Hindlimb muscle (tissue), 1 donor: ENCODE data around the gene PIGR. TPM values are rescaled to one million over a fixed set of nuclear protein-coding genes. Genes with fewer than 3 reads are reported as not detected.

ENCODE experiments used
- DNase-seq: peaks from one replicate; pipeline ENCODE4 v3.0.0-alpha.2; 2013
- polyA plus RNA-seq: library from polyadenylated mRNA; unstranded; fragments of 120-200 nt; gene quantifications from one replicate; pipeline ENCODE4 v1.2.1, GENCODE V29; 2013; ENCODE audit not compliant: insufficient read length

Gene PIGR, protein sequence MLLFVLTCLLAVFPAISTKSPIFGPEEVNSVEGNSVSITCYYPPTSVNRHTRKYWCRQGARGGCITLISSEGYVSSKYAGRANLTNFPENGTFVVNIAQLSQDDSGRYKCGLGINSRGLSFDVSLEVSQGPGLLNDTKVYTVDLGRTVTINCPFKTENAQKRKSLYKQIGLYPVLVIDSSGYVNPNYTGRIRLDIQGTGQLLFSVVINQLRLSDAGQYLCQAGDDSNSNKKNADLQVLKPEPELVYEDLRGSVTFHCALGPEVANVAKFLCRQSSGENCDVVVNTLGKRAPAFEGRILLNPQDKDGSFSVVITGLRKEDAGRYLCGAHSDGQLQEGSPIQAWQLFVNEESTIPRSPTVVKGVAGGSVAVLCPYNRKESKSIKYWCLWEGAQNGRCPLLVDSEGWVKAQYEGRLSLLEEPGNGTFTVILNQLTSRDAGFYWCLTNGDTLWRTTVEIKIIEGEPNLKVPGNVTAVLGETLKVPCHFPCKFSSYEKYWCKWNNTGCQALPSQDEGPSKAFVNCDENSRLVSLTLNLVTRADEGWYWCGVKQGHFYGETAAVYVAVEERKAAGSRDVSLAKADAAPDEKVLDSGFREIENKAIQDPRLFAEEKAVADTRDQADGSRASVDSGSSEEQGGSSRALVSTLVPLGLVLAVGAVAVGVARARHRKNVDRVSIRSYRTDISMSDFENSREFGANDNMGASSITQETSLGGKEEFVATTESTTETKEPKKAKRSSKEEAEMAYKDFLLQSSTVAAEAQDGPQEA
- polyA plus RNA-seq, result 0.04 TPM

GRCh38 chr1:206946261-206946660, at the start of gene PIGR:
PIGR (minus strand) TSS chr1:206946466; CDS start chr1:206940531, 5,935 bp downstream.
- DNase-seq, result no peak

DNA sequence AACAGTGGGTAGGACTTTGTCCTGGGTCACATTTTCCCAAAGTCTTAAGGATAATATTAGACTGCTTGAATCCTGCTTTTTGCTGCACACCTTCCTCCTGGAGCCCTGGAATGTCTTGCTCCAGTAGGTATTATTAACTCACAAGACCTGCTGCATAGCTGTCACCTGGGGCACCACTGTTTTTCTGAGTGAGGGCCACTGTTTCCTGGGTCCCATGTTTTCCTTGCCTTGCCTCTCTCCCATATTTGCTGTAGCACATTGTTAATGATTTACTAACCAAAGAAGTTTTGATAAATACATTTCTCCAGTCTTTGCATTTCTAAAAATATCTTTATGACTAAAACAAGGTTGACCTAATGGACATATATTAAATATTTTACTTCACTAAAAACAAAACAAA, 46.5 kb upstream of the PIGR start:
- no peak for DNase-seq

GRCh38 chr1:206987873-206988272, 41.6 kb upstream of the PIGR start:
- DNase-seq, result no peak

- no peak for DNase-seq
Observed at GRCh38 chr1:206986885-206987284, 40.6 kb upstream of the PIGR start.

DNA sequence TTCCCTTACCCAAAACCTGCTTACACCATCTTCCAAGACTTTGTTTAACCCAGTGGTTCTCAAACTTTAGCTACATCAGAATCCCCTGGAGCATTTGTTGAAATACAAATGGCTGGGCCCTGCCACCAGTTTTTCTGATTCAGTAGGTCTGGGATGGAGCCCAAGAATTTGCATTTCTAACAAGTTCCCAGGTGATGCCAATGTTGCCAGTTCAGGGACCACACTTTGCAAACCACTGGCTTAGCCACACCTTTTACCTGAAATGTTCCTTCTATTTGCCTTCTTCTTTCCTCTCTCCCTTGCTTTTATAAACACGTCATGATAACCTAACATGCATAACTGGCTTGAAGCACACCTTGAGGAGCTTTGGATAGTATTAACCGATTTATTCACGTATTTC, 40.1 kb upstream of the PIGR start:
- no peak for DNase-seq

DNA sequence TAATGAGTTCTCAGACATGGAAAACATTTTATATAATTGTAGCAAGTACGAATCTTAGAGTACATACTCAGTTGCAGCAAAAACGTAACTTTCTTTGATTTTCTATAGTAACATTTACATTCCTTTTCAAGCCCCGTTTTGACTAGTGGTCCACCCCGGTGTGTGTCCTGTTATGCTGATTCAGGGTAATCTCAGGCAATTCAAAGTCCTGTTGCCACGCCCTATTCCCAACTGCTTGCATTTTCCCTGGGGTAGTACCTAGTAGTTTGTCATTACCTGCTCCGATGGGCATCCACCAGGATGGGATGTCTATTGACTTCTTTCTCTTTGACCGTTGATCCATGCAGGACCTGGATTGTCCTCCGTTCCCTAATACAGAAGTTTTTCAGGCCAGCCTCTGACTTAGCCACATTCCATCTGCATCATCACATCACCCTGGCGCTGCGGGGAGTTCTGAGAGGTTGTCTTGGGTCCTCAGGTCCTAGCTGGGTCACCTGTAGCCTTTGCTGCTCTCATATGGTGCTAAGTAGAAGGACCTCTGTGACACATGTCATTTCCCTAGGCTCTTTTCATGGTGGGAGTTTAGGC, 39.0 kb upstream of the PIGR start:
- no peak for DNase-seq

- peak; percentile 26 for DNase-seq
Observed at GRCh38 chr1:206982216-206982615, 36.0 kb upstream of the PIGR start.

- no peak for DNase-seq
Observed at GRCh38 chr1:206979379-206980043, 33.2 kb upstream of the PIGR start.

- no peak for DNase-seq
Observed at GRCh38 chr1:206978259-206978658, 32.0 kb upstream of the PIGR start.

GRCh38 chr1:206975306-206975705, 29.0 kb upstream of the PIGR start:
- no peak for DNase-seq

DNA sequence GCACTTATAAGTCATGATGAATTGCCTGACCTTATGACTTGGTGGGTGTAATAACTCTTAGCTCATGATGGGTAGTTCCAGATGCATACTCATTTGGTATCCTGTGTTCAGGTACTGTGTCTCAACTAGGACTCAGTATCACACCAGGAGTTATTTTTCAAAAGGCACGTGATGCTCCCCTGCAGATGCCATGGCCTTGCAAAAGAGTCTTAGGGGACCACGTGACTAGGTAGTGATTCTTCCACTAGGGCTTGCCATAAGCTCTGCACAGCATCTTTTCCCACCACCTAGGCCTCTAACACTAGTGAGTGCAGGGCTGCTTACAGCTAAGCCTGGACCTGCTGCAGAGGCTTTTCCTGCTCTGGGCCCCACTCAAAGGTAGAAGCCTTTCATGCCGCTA, 27.9 kb upstream of the PIGR start:
- no peak for DNase-seq

DNA sequence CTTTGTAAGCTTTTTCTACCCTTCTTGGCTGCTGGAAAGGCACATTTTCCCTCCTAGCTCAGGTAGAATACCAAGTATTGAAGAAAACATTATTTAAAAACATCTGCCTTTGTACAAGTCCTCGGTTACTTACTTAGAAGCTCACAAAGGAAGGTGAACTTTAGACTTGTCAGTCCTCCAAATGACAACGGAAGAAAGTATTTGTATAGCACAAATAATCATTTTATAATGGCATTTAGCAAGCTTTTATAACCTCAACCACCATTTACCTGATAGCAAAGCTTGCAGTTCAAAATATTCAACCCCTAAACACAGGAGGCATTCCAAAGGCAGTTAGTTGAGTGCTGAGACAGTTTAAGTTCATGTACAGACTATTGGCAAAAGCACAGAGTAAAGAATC, 26.5 kb upstream of the PIGR start:
- no peak for DNase-seq

DNA sequence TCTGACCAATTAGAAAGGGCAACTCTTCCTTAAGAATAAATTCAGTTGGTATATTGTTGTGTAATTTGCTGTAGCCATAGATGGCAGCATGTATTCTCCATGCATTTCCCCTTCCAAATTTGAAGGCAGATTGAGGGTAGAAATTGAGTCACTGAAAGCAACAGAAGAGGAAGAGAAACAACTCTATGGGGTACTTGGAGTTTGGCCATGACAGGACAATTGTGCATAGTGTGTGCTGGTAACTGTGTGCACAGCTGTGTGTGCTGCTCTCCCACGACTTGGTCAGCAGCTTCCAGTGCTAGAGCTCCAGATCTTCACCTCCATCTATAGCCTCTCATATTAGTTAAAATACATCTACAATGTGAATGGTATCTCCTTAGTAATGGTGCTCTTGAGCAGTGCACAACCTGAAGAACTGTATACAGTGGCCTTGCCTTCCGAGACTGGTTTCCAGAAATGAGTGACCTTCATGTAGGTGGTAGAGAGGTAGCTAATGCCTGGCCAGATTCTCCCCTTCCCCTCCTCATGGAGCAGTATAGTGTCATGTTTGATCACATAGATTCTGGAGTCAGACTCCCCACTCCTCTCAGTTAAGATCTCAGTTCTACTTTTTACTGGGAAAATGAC, 24.9 kb upstream of the PIGR start:
- DNase-seq, result no peak

DNA sequence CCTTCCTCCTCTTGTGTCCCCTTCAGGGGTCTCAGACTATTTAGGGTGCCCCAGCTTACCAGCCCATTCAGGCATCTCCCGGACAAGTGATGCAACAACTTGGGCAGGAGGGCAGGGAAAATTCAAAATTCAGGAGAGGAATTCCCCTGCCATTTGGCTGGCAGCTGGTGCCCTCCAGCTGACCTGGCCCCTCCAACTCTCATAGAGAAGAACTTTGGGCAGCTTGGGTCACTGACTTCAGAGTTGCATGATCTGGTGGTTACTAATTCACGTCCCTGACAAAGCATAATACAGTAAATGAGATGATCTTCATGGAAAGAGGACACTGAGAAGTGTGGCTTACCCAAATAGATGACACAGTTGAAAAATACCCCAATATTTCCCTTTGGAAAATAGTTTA, 24.2 kb upstream of the PIGR start, which contains the start of gene FCAMR:
Gene FCAMR (minus strand): TSS at position 15 of the 400 bp plus-strand sequence. CDS start 335 bp downstream, outside the sequence.
- no peak for DNase-seq

DNA sequence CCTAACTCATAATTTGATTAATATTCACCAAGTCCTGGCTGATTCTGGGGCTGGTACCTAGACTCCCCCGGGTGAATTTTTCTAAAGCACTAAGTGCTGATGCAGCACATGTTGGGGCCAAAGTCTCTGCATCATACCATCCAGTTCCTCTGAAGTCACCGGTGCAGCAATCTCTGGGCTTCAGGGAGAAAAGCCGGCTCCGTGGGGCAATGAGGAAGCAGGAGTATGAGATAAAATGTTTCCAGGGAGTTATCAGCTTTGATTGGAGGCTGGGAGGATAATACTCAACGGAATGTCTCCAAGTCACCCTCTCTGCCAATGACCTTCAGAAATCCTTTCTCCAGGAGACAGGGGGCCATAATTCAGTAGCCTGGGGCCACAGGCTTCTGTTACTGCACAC, 22.8 kb upstream of the PIGR start:
- DNase-seq, result no peak

DNA sequence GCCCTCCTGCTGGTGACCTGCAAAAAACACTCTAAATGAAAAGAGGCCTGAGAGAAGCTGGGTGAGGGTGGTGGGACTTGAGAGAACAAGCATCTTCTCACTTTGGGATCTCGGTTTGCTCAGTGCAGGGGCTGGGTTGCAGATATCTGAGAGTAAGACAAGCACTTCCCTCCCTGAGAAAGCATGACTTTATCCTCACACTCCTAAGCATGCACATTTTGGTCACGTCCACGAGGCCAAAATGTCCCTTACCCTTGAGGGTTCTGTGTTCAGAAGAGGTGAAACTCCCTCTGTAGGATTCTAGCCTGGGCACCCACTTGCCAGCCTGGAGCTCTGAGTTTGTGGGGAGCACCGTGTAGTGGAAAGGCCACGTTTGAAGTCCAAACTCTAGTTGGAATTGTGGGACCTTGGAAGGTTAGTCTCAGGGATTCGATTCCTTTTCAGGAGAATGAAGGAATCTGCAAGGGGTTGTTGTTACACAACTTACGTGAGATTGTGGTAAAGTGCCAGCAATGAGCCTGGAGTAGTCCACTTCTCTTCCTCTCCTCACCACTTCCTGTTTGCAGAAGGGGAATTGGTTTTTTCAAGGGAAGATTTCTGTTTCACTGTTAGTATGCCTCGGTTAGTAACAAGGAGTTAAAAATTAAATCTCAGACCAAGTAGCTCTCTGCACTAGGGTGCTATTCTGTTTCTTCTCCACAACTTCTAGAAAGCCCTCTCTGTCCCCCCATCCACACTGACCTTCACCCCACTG, 21.0 kb upstream of the PIGR start:
- no peak for DNase-seq

DNA sequence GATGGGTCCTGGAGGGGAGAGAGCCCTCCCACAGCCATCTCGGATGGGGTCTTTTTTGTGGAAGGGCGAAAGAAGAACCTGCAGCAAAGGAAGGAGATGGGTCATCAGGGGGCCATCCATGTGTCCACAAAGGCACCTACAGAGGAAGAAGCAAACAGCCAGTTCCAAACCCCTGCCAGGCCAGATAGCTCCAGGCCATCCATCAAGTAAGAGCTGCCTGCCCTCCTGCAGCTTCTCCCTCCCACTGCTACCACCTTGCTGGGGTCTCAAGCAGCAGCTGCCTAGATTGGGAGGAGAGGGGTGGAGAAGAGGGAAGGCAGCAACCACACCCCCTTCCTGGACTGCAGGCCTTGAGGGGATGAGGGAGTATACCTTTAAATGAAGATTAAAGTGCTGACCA, 19.5 kb upstream of the PIGR start:
- no peak for DNase-seq

DNA sequence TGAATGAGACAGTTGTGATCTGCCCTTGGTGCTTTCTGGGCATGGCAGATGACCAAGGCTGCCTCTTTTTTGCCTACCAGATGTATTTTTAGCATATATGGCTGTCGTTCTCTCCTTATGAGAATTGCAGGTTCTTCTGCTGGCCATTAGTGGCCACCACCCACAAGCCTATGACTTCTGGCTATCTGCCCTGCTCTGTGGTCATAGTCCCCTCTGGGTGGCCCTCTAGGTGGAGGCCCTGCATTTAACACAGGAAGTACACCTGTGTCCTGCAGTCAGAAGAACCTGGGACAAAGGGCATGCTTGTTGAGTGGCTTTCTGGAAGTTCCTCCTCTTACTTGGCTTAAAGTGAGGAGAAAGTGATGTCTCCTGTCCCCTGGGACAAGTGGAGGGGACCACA, 17.5 kb upstream of the PIGR start:
- DNase-seq, result no peak

- DNase-seq, result no peak
Observed at GRCh38 chr1:206963119-206963712, 16.9 kb upstream of the PIGR start.

- DNase-seq, result no peak
Observed at GRCh38 chr1:206962272-206962671, 16.0 kb upstream of the PIGR start.

GRCh38 chr1:206961668-206962067, 15.4 kb upstream of the PIGR start:
- no peak for DNase-seq
